Subcutaneous adipose tissue (tissue), 4 donors: ENCODE measurements around the gene CHAF1A. TPM values are rescaled to one million over a fixed set of nuclear protein-coding genes. Genes with fewer than 3 reads are reported as not detected.

Experiments used
- total RNA-seq, 4 donors: library from RNA; depleted of rRNA; stranded (reverse); fragments of >200 nt; gene quantifications; one replicate each; pipeline ENCODE4 v1.1.0, GENCODE V29; 2016
- TF ChIP-seq, protein P1 (sequence below): fragments of 450-650 bp; IDR thresholded peaks from one replicate; pipeline ENCODE4 v1.5.1; 2016; ENCODE audit warnings: low read depth, mild to moderate bottlenecking, control low read depth, antibody characterized with exemption, moderate library complexity

The CHAF1A gene
- total RNA-seq, 4 donors from 2014 or later: 4.8 to 13.0 (median 6.3) TPM

DNA sequence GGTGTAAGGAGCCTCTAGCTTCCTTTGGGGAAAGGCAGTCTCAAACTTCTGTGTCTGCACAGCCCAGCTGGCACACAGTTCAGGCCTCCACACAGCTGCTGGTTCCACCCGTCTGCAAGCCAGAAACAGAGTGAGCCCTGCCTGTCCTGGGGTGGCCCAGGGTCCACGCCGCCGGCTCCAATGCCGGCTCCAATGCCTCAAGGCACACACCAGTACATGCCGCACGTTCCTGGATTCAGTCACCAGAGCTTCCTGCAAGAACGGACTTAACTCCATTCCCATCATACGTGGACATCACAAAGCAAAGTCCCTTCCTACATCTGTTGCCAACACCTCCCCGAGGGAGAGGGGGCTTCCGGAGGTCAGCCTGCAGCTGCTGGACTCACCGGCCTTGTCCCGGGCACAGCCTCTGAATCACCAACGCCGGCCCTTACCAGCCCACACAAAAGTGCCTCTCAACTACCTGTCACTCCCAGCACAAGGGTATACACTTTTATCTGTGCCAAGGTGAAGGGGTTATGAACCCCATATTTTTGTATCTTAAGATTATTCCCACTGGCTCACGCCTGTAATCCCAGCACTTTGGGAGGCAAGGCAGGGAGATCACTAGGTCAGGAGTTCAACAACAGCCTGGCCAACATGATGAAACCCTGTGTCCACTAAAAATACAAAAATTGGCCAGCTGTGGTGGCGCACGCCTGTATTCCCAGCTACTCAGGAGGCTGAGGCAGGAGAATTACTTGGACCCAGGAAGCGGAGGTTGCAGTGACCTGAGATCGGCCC, 10.5 kb upstream of the CHAF1A start:
- TF ChIP-seq, protein P1, sequence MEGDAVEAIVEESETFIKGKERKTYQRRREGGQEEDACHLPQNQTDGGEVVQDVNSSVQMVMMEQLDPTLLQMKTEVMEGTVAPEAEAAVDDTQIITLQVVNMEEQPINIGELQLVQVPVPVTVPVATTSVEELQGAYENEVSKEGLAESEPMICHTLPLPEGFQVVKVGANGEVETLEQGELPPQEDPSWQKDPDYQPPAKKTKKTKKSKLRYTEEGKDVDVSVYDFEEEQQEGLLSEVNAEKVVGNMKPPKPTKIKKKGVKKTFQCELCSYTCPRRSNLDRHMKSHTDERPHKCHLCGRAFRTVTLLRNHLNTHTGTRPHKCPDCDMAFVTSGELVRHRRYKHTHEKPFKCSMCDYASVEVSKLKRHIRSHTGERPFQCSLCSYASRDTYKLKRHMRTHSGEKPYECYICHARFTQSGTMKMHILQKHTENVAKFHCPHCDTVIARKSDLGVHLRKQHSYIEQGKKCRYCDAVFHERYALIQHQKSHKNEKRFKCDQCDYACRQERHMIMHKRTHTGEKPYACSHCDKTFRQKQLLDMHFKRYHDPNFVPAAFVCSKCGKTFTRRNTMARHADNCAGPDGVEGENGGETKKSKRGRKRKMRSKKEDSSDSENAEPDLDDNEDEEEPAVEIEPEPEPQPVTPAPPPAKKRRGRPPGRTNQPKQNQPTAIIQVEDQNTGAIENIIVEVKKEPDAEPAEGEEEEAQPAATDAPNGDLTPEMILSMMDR: no peak

DNA sequence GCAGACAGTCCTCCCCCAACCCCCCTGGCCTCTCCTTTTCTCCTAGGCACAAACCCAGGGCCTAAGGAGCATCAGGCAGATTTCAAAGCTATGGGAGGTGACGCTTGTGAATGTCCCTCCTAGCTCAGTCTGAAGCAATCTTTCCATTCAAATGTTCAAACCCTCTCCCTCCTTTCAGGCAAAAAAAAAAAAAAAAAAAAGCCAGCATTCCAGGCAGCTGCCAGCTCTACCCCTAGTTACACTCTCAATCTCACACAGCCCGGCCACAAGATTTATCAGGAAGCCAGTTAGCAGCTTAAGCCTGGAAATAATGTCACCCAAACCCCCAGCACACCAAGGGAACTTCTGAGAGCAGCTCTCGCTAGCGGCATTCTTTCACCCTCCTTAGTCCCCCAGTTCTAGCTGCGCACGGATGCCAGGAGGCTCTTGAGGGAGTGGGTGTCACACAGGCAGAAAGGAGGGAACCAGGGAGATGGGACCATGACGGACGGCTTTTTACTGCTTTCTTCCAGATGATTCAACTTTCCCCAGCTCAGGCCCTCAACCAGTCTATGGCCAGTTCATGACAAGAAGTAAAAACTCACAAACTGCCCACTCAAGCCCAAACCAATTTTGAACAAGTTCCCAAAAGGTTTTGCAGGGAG, 8.4 kb upstream of the CHAF1A start:
- TF ChIP-seq, protein P1: no peak

DNA sequence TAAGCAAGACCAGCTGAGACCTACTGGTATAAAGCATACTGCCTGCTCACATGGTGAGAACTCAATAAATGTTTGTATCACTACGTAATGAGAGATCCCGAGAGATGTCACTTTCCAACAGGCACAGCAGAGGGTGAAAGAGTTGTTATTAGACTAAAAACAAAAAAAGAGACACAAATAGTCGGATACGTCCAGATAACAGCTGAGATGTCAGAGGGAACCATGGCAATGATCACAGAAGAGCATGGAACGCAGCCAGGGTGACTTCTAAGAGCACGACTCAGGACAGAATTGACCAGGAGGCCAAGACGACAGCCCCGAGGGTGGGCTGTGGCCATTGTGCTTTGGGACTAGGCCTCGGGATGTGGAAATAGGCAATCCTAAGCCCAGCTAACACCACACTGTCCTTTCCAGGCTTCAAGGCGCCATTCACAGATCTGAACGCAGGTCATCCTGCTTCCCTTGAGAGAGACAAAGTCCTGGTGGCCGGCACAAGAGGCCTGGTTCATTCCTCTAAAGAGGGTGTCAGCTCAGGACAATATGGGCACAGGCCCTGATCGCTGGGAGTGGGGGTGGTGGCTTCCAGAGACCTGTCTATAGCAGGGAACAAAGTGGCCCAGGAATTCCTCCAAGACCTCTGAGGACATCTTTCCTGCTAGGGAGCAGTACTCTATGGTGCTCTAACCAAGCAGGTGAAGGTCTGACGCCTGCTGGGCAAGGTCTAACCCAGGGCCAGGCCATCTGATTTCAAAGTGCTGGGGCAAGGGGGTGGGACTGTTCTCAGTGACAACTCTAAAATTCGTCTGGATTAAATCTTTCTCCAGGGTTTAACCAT, 5.3 kb upstream of the CHAF1A start:
- TF ChIP-seq, protein P1: no peak

DNA sequence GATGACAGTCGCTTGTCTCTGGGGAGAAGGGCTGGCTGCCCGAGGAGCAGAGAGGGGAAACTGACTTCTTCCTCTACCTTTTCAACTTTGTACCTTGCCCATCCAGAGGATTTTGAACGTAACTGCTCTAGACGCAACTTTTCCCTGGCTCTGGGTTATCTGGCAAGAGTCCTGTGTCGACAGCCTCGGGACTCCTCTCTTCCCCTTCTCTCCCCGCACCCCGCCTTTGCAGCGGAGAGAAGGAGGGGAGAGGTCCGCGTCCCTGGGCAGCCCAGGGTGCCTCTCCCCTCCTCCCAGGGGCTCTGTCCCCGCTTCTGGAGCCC, 2.7 kb upstream of the CHAF1A start:
- TF ChIP-seq, protein P1: no peak

DNA sequence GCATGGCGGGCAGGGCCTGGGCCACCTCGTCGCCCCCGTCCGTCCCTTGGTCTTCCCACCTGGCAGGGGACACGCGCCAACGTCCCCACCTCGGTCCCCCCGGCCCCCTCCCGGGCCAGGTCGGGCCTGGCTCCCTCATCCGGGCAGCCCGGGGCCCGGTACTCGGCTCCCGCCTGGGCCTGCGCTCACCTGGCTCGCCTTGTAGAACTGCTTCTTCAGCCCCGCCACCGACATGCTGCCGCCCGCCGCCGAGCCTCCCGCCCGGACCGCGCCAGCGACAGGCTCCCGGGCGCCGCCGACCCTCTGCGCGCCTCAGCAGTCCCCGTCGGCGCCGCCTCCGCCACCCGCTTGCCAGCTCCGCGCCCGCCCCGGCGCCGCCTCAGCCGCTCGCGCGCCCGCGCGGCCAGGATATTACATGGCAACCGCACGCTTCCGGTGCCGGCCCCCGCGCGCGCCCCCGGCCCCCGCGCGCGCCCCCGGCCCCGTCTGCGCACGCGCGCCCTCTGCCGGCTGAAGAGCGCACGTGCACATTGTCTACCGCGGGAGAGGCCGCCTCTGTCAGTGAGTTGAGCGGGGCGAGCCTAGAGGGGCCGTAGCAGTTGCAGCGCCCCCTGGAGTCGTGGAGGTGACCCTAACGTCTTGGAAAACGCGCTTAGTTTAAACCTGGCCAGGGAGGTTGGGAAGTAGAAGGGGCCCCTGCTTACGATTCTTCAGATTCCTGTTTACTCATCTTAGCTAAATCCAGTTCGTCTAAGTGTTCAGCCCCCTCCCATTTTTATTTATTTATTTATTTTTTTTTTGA, 2.1 kb upstream of the CHAF1A start, which contains the start of gene SH3GL1:
Gene SH3GL1 (minus strand): TSS at position 413 of the 802 bp plus-strand sequence. CDS start 179 bp downstream, at position 234.
- TF ChIP-seq, protein P1: no peak

DNA sequence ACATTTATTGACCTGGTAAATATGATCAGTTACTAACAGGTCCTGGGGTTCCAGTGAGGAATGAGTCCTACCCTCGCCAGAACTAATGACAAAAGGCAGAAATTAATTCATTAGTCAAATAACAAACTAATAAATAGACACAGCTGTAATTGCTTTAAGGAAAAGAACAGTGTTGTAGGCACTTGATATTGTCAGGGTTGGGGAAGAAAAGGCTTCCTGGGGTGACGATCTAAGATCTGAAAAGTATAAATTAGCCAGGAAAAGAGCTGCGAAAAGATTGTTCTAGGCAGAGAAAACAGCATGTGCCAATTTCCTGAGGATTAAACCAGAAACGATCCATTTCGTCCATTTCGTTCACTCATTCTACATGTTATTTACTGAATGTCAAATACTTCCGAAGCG, 670 bp upstream of the CHAF1A start:
- TF ChIP-seq, protein P1: no peak
